ENCODE measurements around the gene DPP10.

- TF ChIP-seq CTCF (tag by site-specific recombination; IDR thresholded peaks at IDR 0.05) (no peak), ZNF416 (tag by site-specific recombination; IDR thresholded peaks at IDR 0.05) (no peak), YY1 (tag by site-specific recombination; IDR thresholded peaks at IDR 0.05) (no peak), ZNF544 (tag by site-specific recombination; IDR thresholded peaks at IDR 0.05) (no peak), OVOL3 (tag by site-specific recombination; IDR thresholded peaks at IDR 0.05) (no peak), REST (tag by site-specific recombination; IDR thresholded peaks at IDR 0.05) (no peak)
- TF ChIP-seq, protein P1, sequence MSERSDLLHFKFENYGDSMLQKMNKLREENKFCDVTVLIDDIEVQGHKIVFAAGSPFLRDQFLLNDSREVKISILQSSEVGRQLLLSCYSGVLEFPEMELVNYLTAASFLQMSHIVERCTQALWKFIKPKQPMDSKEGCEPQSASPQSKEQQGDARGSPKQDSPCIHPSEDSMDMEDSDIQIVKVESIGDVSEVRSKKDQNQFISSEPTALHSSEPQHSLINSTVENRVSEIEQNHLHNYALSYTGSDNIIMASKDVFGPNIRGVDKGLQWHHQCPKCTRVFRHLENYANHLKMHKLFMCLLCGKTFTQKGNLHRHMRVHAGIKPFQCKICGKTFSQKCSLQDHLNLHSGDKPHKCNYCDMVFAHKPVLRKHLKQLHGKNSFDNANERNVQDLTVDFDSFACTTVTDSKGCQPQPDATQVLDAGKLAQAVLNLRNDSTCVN (tag by site-specific recombination; optimal IDR thresholded peaks at IDR 0.05), result no peak
Observed at GRCh38 chr2:114685102-114685501, 242.7 kb downstream of the DPP10 start.
